ENCODE results near the gene IL16.
"Not testable (repeated sequence)": the region's sequence is repeated elsewhere in the genome, so short reads cannot be mapped to it uniquely, and the experiment has no call there.

IL16 gene
- total RNA-seq = 191 to 400 reads per million in 2 donors

GRCh38 chr15:81196576-81197254 lies at the start of gene IL16:
Gene IL16, plus strand, starts transcription at chr15:81196879. Its CDS starts 28,521 bp downstream, at chr15:81225400.
- no peak for DNase-seq

DNA sequence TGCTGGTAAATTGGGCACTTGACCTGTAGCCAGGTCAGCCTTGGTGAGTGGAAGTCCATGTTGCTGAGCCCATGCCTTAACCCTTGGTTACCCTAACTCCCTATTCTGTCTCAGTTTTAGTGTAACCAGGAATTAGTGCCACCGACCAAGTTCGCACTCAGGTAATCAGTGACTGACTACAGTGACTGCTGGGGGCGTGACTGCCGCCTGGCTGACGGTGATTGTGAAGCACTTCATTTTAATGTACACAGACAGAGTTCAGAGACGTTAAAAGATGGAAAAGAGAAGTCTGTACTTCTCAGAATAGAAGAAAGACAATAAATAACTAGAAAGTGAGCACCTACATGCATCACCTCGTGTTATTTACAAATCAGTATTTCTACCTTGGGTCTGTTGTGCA lies 45.3 kb upstream of the IL16 start:
- no peak for DNase-seq

GRCh38 chr15:81152339-81152738 lies 44.3 kb upstream of the IL16 start:
- DNase-seq = no peak

DNA sequence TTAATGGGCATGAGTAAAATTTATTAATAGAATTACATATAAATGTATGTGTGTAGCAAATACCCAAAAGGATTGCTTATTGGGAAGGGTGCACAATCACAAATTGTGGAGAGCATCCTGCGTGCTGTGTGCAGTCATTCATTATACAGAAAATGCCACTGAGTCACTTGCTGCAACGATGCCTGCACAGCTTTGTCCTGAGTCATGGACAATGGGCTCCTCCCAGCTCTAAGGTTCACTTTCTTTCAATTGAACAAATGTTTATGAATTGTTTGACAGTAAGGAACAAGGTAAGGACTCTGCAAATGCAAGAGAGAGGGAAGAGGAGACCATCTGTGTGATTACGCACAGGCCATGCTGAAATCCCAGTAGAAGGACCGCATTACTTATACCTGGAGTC lies 43.9 kb upstream of the IL16 start:
- DNase-seq = no peak

DNA sequence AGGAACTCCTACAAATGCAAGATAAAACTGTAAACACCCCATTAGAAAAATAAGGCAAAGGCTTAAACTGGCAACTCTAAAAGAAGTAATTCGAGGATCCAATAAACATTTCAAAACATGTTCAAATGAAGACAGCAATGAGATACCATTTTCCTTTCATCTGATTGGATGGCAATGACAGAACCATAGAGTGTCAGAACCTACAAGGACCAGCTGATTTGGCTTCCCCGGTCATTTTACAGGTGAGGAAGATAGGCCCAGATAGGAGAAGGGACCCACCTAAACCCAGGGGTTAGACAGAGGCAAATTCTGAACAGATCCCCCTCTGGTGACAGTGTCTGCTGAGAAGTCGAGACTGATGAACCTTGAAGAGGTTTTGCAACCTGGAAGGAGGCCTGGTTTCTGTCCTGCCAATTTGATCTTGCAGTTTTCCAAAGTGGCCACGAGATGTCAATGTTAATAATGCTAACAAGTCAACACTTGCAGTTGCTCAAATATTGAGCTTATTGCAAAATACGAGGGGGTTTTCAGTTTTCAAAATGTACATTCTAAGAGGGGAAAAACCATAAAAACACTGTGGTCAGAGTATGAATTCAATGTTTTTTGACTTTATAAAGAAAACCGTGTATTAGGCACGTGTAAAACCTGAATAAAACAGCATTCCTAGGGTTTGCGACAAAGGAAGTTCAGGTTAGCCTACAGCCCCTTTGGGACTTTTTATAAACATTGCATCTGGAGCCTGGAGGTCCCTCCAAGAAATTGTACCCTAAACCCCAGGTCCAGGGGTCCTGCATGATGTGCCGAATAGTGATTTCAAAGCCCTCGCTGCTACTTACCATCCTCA lies 41.1 kb upstream of the IL16 start:
- no peak for DNase-seq

DNA sequence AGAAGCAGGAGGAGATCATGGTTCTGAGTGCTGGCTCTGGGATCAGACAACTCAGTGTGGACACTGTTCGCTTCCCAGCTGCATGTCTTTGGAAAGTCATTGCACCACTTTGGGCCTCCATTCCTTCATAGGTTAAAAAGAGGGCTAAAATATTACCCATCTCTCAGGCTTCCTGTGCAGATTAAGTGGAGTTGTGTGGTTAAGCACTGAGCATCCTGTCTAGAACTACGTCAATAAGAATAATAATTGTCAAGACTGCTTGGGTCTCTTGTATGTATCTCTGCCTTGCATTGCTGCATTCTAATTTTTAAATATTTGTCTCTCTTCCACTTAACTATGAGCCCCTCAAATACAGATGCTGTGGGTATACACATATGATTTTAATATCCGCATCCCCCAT lies 40.4 kb upstream of the IL16 start:
- DNase-seq = no peak

DNA sequence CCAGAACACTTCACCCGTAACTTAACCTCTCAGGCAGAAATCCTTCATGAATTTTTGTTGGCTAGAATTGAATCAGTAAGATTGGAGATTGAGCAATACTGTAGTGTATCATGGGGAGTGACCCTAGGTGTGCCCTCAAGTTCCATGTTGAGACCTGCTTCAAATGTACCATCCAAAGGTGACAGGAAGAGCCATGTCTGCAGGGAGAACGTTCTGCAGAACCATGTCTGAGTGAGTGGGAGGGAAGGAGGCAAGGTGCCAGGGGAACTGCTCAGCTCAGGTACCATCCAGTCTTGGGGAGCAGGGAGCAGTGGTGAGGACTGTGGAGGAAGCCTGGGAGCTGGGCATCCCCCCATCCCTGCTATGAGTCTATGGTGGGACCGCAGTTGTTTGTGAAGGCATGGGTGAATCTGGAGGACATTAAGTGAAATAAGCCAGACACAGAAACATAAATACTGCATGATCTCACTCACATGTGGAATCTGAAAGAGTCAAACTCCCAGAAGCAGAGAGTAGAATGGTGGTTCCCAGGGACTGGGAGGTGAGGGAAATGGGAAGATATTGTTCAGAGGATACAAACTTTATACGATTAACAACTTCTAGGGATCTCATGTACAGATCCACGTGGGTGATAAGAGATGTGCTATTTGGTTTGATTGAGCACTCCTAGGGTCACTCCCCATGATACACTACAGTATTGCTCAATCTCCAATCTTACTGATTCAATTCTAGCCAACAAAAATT lies 39.3 kb upstream of the IL16 start:
- DNase-seq = no peak

DNA sequence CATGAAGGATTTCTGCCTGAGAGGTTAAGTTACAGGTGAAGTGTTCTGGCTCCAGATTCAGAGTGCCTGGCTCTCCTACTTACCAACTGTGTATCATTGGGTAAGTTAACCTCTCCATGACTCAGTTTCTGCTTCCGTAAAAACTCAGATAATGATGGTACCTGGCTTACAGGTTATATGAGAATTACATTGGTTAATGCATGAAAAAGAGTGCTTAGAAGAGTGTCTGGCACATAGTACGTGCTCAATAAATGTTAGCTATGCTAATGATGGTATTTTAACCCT lies 38.8 kb upstream of the IL16 start:
- DNase-seq = no peak

DNA sequence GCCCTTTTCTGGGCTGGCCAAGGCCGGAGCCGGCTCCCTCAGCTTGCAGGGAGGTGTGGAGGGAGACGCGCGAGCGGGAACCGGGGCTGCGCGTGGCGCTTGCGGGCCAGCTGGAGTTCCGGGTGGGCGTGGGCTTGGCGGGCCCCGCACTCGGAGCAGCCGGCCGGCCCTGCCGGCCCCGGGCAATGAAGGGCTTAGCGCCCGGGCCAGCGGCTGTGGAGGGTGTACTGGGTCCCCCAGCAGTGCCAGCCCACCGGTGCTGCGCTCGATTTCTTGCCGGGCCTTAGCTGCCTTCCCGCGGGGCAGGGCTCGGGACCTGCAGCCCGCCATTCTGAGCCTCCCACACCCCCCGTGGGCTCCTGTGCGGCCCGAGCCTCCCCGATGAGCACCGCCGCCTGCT lies 38.1 kb upstream of the IL16 start:
- DNase-seq = not testable (repeated sequence)

- no peak for DNase-seq
Measured at GRCh38 chr15:81160312-81161159, 36.1 kb upstream of the IL16 start.

- DNase-seq = no peak
Measured at GRCh38 chr15:81161160-81161673, 35.5 kb upstream of the IL16 start.

DNA sequence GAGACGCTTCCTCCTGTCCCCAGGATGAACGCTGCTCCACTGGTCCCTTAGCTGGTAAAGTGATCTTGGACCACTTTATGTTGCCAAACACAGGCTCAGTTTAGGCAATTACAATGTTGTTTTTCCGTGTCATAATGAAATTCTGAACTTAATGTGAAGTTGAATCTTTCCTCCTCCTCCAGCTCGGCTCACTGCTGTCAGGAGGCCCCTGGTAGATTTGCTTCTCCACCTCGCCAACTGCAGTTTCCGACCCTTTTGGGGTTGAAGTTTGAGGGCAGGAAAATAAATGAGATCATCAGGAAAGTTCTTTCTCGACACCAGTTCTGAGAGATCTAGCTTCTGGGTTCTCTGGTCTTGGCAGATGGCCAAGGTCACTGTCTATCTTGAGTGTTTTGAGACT lies 34.8 kb upstream of the IL16 start:
- no peak for DNase-seq

- no peak for DNase-seq
Measured at GRCh38 chr15:81163961-81164800, 32.5 kb upstream of the IL16 start.

DNA sequence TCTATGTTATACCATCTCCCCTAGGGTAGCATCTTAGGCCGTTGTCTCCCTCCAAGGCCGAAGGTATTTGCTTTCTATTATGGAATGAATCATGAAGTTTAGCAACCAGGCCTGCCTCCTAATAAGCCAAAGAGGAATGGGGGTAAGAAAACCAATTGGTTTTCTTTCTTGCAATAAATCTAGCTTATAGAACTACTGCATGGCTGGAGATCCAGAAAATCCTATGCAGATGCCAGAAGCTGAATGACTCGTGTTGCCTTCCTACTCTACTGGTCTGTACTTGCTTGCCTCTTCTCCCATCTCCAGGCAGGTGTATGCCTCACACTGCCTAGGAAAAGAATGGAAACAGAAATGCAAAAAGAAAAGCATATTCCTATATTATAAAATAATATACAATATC lies 31.1 kb upstream of the IL16 start:
- DNase-seq = no peak

GRCh38 chr15:81166636-81167305 lies 29.9 kb upstream of the IL16 start:
- no peak for DNase-seq

- no peak for DNase-seq
Measured at GRCh38 chr15:81168131-81168526, 28.6 kb upstream of the IL16 start.

GRCh38 chr15:81168644-81169043 lies 28.0 kb upstream of the IL16 start:
- DNase-seq = no peak

GRCh38 chr15:81170511-81170910 lies 26.2 kb upstream of the IL16 start:
- no peak for DNase-seq

DNA sequence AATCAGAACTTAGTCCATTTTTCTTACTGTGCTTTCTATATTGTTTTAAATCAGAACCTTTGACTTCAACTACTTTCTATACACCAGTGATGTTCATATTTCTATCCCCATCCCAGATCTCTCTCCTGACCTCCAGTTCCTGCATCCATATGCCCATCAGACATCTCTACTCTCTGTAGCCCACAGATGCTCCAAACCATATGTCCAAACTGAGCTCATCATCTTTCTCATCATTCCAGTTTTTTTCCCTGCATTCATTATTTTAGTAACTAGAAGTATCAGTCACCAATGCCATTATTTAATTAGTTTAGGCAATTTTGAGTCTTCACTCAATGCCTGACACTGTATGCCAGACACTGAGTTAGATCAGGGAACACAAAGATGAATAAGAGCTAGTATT lies 25.4 kb upstream of the IL16 start:
- no peak for DNase-seq

- no peak for DNase-seq
Measured at GRCh38 chr15:81174125-81174791, 22.4 kb upstream of the IL16 start.
